Erythroblast (primary cell): ENCODE results near the gene NEDD9.

ENCODE experiments used
- GATA1 ChIP-seq: IDR thresholded peaks from 2 replicates; pipeline ENCODE4 v1.6.1; 2011; ENCODE audit warnings: low read depth, mild to moderate bottlenecking, control low read depth, low read length, moderate library complexity
- POLR2A ChIP-seq: IDR thresholded peaks from 2 replicates; pipeline ENCODE4 v1.6.1; 2011; ENCODE audit warnings: mild to moderate bottlenecking, low read length

DNA sequence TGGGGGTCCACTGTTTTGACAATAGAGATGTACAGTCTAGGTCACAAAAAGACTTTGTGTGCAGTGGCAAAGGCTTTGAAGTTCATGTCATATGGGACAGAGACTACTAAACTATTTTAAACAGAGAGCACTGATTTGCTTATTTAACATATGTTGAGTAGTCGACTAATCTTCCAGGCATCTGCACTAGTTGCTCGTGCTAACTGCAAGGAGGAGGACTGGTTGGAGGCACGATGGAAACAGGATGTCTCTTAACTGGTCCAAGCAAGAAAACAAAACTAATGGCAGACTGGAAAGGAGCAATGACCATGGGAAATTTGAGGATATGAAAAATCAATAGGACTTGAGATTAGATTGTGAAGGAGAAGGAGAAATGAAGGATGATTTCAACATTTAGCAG is 92.4 kb downstream of the NEDD9 start:
- TF ChIP-seq POLR2A (no peak), GATA1 (no peak)
